Measurements from ENCODE around the gene ZNF148. TPM values are rescaled to one million over a fixed set of nuclear protein-coding genes. Genes with fewer than 3 reads are reported as not detected.

Gene ZNF148
- total RNA-seq, 1 experiment from 2014 or later = 47.8 TPM

DNA sequence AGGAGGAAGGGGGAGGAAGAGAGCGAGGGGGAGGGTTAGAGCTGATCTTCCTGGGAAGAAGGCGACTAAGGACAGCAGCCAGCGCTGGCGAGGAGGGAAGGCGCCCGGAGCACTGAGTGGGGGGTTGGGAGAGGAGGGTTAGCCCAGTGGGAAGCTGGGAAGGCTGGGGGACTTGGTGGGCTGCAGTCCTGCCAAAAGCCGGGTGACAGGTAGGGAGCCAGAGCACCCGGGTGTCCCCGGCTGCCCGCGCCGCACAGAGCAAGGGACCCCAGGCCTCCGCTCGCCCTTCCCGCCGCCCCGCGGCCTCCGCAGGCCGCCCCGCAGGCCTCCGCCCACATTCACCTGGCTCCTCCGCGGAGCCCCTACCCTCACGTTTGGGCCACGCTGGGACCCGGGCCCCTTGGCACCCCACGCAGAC, 163.0 kb downstream of the ZNF148 start:
- ChIA-PET POLR2A (ENCODE audit: low non-redundant PET) (no interaction called here), CTCF (interaction anchor here (0.6 kb wide), 1 partner anchor 9 kb away, joined by 4 read pairs; no protein-coding TSS in a partner anchor)
- peak overlapping the region; percentile 49 for H3K4me3 ChIP-seq (ENCODE audit: low read depth, low read length, poor library complexity, severe bottlenecking)
- no TSS peak for BruUV-seq (replicated peaks)
- H3K4me1 ChIP-seq (ENCODE audit: insufficient read depth, low read length, poor library complexity, severe bottlenecking) = peaks cover 18% of the 10 kb centered on the region
- intact Hi-C loops (cut with micrococcal nuclease; ENCODE audit: unreplicated experiment) = no loop called here
- no peaks in the 10 kb centered on the region for H3K9me3 ChIP-seq (ENCODE audit: low read depth, low read length, poor library complexity, severe bottlenecking)
- no peak overlapping the region for H3K27ac ChIP-seq (ENCODE audit: low read depth, low read length, poor library complexity, severe bottlenecking)
- H3K36me3 ChIP-seq (ENCODE audit: insufficient read depth, low read length, poor library complexity, severe bottlenecking) = no peaks in the 10 kb centered on the region
- TF ChIP-seq CTCF (conservative IDR thresholded peaks at IDR 0.05; ENCODE audit: low read depth, low read length) = no peak
- no peak for TF ChIP-seq EZH2 (IDR thresholded peaks at IDR 0.05; ENCODE audit: borderline replicate concordance, low read depth, low read length, poor library complexity, severe bottlenecking)
- DNase-seq (ENCODE audit: low spot score) = no peak
- H3K27me3 ChIP-seq (replicated peaks; ENCODE audit: insufficient read depth, low read depth, low read length, poor library complexity) = no peaks in the 10 kb centered on the region

GRCh38 chr3:125211523-125212090, 163.5 kb downstream of the ZNF148 start:
- CTCF ChIA-PET = interaction anchor here (0.6 kb wide), 1 partner anchor 9 kb away, joined by 4 read pairs; no protein-coding TSS in a partner anchor
- H3K27me3 ChIP-seq (replicated peaks; ENCODE audit: insufficient read depth, low read depth, low read length, poor library complexity) = no peaks in the 10 kb centered on the region
- no peak overlapping the region for H3K27ac ChIP-seq (ENCODE audit: low read depth, low read length, poor library complexity, severe bottlenecking)
- no peak for DNase-seq (ENCODE audit: low spot score)
- TF ChIP-seq EZH2 (IDR thresholded peaks at IDR 0.05; ENCODE audit: borderline replicate concordance, low read depth, low read length, poor library complexity, severe bottlenecking) (no peak), CTCF (conservative IDR thresholded peaks at IDR 0.05; ENCODE audit: low read depth, low read length) (no peak)
- intact Hi-C loops (cut with micrococcal nuclease; ENCODE audit: unreplicated experiment) = no loop called here
- H3K4me3 ChIP-seq (ENCODE audit: low read depth, low read length, poor library complexity, severe bottlenecking) = peak overlapping the region; percentile 49
- H3K36me3 ChIP-seq (ENCODE audit: insufficient read depth, low read length, poor library complexity, severe bottlenecking) = no peaks in the 10 kb centered on the region
- POLR2A ChIA-PET (ENCODE audit: low non-redundant PET) = no interaction called here
- no peaks in the 10 kb centered on the region for H3K9me3 ChIP-seq (ENCODE audit: low read depth, low read length, poor library complexity, severe bottlenecking)
- peaks cover 18% of the 10 kb centered on the region for H3K4me1 ChIP-seq (ENCODE audit: insufficient read depth, low read length, poor library complexity, severe bottlenecking)
- BruUV-seq (replicated peaks) = no TSS peak

GRCh38 chr3:125207949-125208568, 167.1 kb downstream of the ZNF148 start:
- intact Hi-C loops (cut with micrococcal nuclease; ENCODE audit: unreplicated experiment) = no loop called here
- BruUV-seq (replicated peaks) = no TSS peak
- POLR2A ChIA-PET (ENCODE audit: low non-redundant PET) = interaction anchor here (0.6 kb wide), 1 partner anchor 1765 kb away, joined by 3 read pairs; no protein-coding TSS in a partner anchor
- no peak for DNase-seq (ENCODE audit: low spot score)
- no peak for TF ChIP-seq EZH2 (IDR thresholded peaks at IDR 0.05; ENCODE audit: borderline replicate concordance, low read depth, low read length, poor library complexity, severe bottlenecking)
- TF ChIP-seq CTCF (conservative IDR thresholded peaks at IDR 0.05; ENCODE audit: low read depth, low read length) = no peak
- CTCF ChIA-PET = no interaction called here
- Histone ChIP-seq H3K9me3 (ENCODE audit: low read depth, low read length, poor library complexity, severe bottlenecking) (peaks cover 2% of the 10 kb centered on the region), H3K36me3 (ENCODE audit: insufficient read depth, low read length, poor library complexity, severe bottlenecking) (no peaks in the 10 kb centered on the region), H3K27ac (ENCODE audit: low read depth, low read length, poor library complexity, severe bottlenecking) (no peak overlapping the region), H3K4me3 (ENCODE audit: low read depth, low read length, poor library complexity, severe bottlenecking) (no peak overlapping the region), H3K27me3 (replicated peaks; ENCODE audit: insufficient read depth, low read depth, low read length, poor library complexity) (no peaks in the 10 kb centered on the region), H3K4me1 (ENCODE audit: insufficient read depth, low read length, poor library complexity, severe bottlenecking) (peaks cover 11% of the 10 kb centered on the region)
